ENCODE data around the gene PPP6R3. TPM values are rescaled to one million over a fixed set of nuclear protein-coding genes. Genes with fewer than 3 reads are reported as not detected.
"Not testable (repeated sequence)": the region's sequence is repeated elsewhere in the genome, so short reads cannot be mapped to it uniquely, and the experiment has no call there.

Gene PPP6R3
- total RNA-seq, 1 experiment from 2014 or later: 138 TPM

DNA sequence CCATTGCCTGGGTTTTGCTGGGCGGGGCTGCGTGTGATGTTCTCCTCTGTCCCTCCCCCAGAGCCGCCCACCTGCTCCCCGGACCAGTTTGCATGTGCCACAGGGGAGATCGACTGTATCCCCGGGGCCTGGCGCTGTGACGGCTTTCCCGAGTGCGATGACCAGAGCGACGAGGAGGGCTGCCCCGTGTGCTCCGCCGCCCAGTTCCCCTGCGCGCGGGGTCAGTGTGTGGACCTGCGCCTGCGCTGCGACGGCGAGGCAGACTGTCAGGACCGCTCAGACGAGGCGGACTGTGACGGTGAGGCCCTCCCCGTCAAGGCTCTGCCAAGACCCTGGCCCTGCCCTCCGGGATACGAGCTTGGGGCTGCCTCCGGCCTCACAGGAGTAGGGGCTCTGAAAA is 27.0 kb upstream of the PPP6R3 start:
- H3K9me3 ChIP-seq (ENCODE audit: control insufficient read depth, low read depth, low read length): peaks cover 10% of the 10 kb centered on the region
- H3K14ac ChIP-seq (ENCODE audit: insufficient read depth, low read length): no peak overlapping the region
- no peak overlapping the region for H3K4ac ChIP-seq (ENCODE audit: low read depth, low read length)
- no CpG with 5 or more reads among the region's 31 CpGs for WGBS (ENCODE audit: extremely low coverage, insufficient read length, low lambda C conversion rate)
- no peak overlapping the region for H2AK5ac ChIP-seq (ENCODE audit: insufficient read length, low read length)
- 0 out of 4 replicates have a peak, but pooled peaks cover 0 to 2% of the 10 kb centered on the region in 2 experiments for H3K4me1 Mint-ChIP-seq
- H4K5ac ChIP-seq (ENCODE audit: insufficient read length, low read depth, low read length): no peak overlapping the region
- no peaks in the 10 kb centered on the region for H4K20me1 ChIP-seq (ENCODE audit: control insufficient read depth, insufficient read depth, insufficient read length)
- no peak for DNase-seq
- H4K8ac ChIP-seq (replicated peaks; ENCODE audit: insufficient read length, low read depth, low read length): no peak overlapping the region
- no peak overlapping the region for H2BK20ac ChIP-seq (ENCODE audit: low read depth, low read length, poor library complexity, severe bottlenecking)
- peaks cover 12 to 13% of the 10 kb centered on the region in 2 experiments for H3K9me3 Mint-ChIP-seq
- no peak overlapping the region for H3T11ph ChIP-seq (ENCODE audit: low read length)
- no peaks in the 10 kb centered on the region for H3K79me2 ChIP-seq (ENCODE audit: insufficient read depth, low read length)
- no peak overlapping the region for H3K4me3 Mint-ChIP-seq
- TF ChIP-seq, protein P1, sequence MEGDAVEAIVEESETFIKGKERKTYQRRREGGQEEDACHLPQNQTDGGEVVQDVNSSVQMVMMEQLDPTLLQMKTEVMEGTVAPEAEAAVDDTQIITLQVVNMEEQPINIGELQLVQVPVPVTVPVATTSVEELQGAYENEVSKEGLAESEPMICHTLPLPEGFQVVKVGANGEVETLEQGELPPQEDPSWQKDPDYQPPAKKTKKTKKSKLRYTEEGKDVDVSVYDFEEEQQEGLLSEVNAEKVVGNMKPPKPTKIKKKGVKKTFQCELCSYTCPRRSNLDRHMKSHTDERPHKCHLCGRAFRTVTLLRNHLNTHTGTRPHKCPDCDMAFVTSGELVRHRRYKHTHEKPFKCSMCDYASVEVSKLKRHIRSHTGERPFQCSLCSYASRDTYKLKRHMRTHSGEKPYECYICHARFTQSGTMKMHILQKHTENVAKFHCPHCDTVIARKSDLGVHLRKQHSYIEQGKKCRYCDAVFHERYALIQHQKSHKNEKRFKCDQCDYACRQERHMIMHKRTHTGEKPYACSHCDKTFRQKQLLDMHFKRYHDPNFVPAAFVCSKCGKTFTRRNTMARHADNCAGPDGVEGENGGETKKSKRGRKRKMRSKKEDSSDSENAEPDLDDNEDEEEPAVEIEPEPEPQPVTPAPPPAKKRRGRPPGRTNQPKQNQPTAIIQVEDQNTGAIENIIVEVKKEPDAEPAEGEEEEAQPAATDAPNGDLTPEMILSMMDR (conservative IDR thresholded peaks at IDR 0.05): no peak
- no peaks in the 10 kb centered on the region for H3K79me1 ChIP-seq (ENCODE audit: insufficient read depth, low read depth, low read length, poor library complexity, severe bottlenecking)
- H3K23me2 ChIP-seq (ENCODE audit: insufficient read length, low read depth, low read length, poor library complexity, severe bottlenecking): no peaks in the 10 kb centered on the region
- no peak overlapping the region for H3K56ac ChIP-seq (ENCODE audit: insufficient read length, low read depth, low read length)
- no peaks in the 10 kb centered on the region for H3K27me3 Mint-ChIP-seq (ENCODE audit: low read depth)
- H3K18ac ChIP-seq (ENCODE audit: insufficient read length, low read depth, low read length): no peak overlapping the region
- H2BK120ac ChIP-seq (ENCODE audit: low read depth, low read length, poor library complexity, severe bottlenecking): no peak overlapping the region
- H3K9ac ChIP-seq (ENCODE audit: extremely low read depth, insufficient read length, low read length): no peak overlapping the region
- H3K4me2 ChIP-seq (ENCODE audit: insufficient read depth, insufficient read length, low read length): no peak overlapping the region
- H4K91ac ChIP-seq (ENCODE audit: insufficient read length, low read depth, low read length): no peak overlapping the region
- no peaks in the 10 kb centered on the region for H3K4me1 ChIP-seq (ENCODE audit: insufficient read depth, low read length)
- no peak overlapping the region for H3K27ac Mint-ChIP-seq
- no peak overlapping the region for H3K23ac ChIP-seq (ENCODE audit: insufficient read length, low read depth, low read length)
- H3K27ac ChIP-seq (ENCODE audit: insufficient read length, low read depth, low read length): no peak overlapping the region
- peaks cover 20 to 32% (median 31%) of the 10 kb centered on the region in 3 experiments for H3K36me3 Mint-ChIP-seq (ENCODE audit: insufficient read depth in 1 of 3, low read depth in 3 of 3)
- no peak overlapping the region for H2BK5ac ChIP-seq (ENCODE audit: insufficient read length, low read length)
- H3K27me3 ChIP-seq (ENCODE audit: insufficient read depth, low read length): no peaks in the 10 kb centered on the region
- no peak overlapping the region for H2BK15ac ChIP-seq (ENCODE audit: low read depth, low read length)
- H2BK12ac ChIP-seq (ENCODE audit: insufficient read length, low read depth, low read length): no peak overlapping the region
- no peak overlapping the region for H2AFZ ChIP-seq (ENCODE audit: low read length)

DNA sequence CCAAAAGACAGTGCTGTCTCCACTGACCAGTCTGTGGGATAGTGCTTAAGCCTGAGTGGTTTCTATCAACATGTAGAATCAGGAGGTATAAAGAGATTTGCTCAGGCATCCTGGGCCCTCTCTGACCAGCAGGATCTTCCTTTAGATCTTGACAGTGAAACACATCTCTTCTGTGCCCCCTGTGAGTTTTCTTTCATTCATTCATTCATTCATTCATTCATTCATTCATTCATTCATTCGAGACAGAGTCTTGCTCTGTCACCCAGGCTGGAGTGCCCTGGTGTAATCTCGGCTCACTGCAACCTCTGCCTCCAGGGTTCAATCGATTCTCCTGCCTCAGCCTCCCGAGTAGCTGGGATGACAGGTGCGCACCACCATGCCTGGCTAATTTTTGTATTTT is 26.4 kb upstream of the PPP6R3 start:
- no CpG with 5 or more reads among the region's 5 CpGs for WGBS (ENCODE audit: extremely low coverage, insufficient read length, low lambda C conversion rate)
- H3K9me3 Mint-ChIP-seq: peaks cover 8 to 10% of the 10 kb centered on the region in 2 experiments

More for the DNA sequence above, 26.4 kb upstream of the PPP6R3 start:
- not testable (repeated sequence) for H3T11ph ChIP-seq (ENCODE audit: low read length); H3K4me2 ChIP-seq (ENCODE audit: insufficient read depth, insufficient read length, low read length); H3K56ac ChIP-seq (ENCODE audit: insufficient read length, low read depth, low read length); H3K27ac Mint-ChIP-seq; H3K27me3 ChIP-seq (ENCODE audit: insufficient read depth, low read length); H3K23ac ChIP-seq (ENCODE audit: insufficient read length, low read depth, low read length); H3K14ac ChIP-seq (ENCODE audit: insufficient read depth, low read length); H3K9ac ChIP-seq (ENCODE audit: extremely low read depth, insufficient read length, low read length); H3K18ac ChIP-seq (ENCODE audit: insufficient read length, low read depth, low read length); H3K23me2 ChIP-seq (ENCODE audit: insufficient read length, low read depth, low read length, poor library complexity, severe bottlenecking); H2AK5ac ChIP-seq (ENCODE audit: insufficient read length, low read length); H3K9me3 ChIP-seq (ENCODE audit: control insufficient read depth, low read depth, low read length); H4K5ac ChIP-seq (ENCODE audit: insufficient read length, low read depth, low read length); H2BK20ac ChIP-seq (ENCODE audit: low read depth, low read length, poor library complexity, severe bottlenecking); H3K4me1 ChIP-seq (ENCODE audit: insufficient read depth, low read length); H3K4ac ChIP-seq (ENCODE audit: low read depth, low read length); H2BK15ac ChIP-seq (ENCODE audit: low read depth, low read length); H3K79me2 ChIP-seq (ENCODE audit: insufficient read depth, low read length); H3K27me3 Mint-ChIP-seq (ENCODE audit: low read depth); H3K27ac ChIP-seq (ENCODE audit: insufficient read length, low read depth, low read length); H2BK5ac ChIP-seq (ENCODE audit: insufficient read length, low read length); H4K20me1 ChIP-seq (ENCODE audit: control insufficient read depth, insufficient read depth, insufficient read length); H4K91ac ChIP-seq (ENCODE audit: insufficient read length, low read depth, low read length); H2BK120ac ChIP-seq (ENCODE audit: low read depth, low read length, poor library complexity, severe bottlenecking); H2AFZ ChIP-seq (ENCODE audit: low read length); H3K4me3 Mint-ChIP-seq; DNase-seq; H3K79me1 ChIP-seq (ENCODE audit: insufficient read depth, low read depth, low read length, poor library complexity, severe bottlenecking); H2BK12ac ChIP-seq (ENCODE audit: insufficient read length, low read depth, low read length); H3K4me1 Mint-ChIP-seq; H4K8ac ChIP-seq (replicated peaks; ENCODE audit: insufficient read length, low read depth, low read length)
- H3K36me3 Mint-ChIP-seq (ENCODE audit: insufficient read depth in 1 of 3, low read depth in 3 of 3): peaks cover 15 to 29% (median 28%) of the 10 kb centered on the region in 3 experiments

Data from H9 (cell line).